Subcutaneous adipose tissue (tissue), 4 donors: ENCODE measurements around the gene C1QC. TPM values are rescaled to one million over a fixed set of nuclear protein-coding genes. Genes with fewer than 3 reads are reported as not detected.

Experiments used
- CTCF ChIP-seq: fragments of 450-650 bp; IDR thresholded peaks from one replicate; pipeline ENCODE4 v1.5.1; 2016; ENCODE audit warnings: low read depth, mild to moderate bottlenecking, control low read depth, antibody characterized with exemption, moderate library complexity
- total RNA-seq, 4 donors: library from RNA; depleted of rRNA; stranded (reverse); fragments of >200 nt; gene quantifications; one replicate each; pipeline ENCODE4 v1.1.0, GENCODE V29; 2016

Gene C1QC
- total RNA-seq, 4 donors from 2014 or later: 149 to 714 (median 336) TPM

DNA sequence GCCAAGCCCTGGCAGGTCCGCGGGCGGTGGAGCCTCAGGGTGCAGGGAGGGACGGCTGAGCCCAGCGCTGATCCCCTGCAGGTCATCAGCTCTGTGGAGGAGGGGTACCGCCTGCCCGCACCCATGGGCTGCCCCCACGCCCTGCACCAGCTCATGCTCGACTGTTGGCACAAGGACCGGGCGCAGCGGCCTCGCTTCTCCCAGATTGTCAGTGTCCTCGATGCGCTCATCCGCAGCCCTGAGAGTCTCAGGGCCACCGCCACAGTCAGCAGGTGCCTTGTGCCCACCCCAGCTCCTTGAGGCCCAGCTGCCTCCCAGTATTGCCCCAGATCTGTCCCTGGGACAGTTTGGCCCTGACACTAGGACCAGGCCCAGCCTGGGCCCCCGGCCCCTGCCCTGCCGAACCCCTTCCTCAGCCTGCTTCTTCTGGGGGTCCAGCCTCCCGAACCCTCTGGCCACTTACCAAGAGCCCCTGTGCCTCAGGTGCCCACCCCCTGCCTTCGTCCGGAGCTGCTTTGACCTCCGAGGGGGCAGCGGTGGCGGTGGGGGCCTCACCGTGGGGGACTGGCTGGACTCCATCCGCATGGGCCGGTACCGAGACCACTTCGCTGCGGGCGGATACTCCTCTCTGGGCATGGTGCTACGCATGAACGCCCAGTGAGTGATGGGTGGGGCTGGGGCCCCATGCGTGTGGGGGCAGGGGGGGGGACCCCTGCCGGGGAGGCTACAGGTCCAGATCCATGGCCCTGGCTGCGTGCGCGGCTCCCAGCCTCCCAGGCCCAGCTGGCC is 42.4 kb upstream of the C1QC start:
- no peak for TF ChIP-seq CTCF

GRCh38 chr1:22601610-22602009 is 41.8 kb upstream of the C1QC start:
- TF ChIP-seq CTCF: no peak

- no peak for TF ChIP-seq CTCF
Measured at GRCh38 chr1:22602060-22602740, 41.2 kb upstream of the C1QC start.

- no peak for TF ChIP-seq CTCF
Measured at GRCh38 chr1:22606161-22606560, 37.3 kb upstream of the C1QC start.

- TF ChIP-seq CTCF: no peak
Measured at GRCh38 chr1:22607154-22607553, 36.3 kb upstream of the C1QC start.

- no peak for TF ChIP-seq CTCF
Measured at GRCh38 chr1:22608361-22608760, 35.1 kb upstream of the C1QC start.

DNA sequence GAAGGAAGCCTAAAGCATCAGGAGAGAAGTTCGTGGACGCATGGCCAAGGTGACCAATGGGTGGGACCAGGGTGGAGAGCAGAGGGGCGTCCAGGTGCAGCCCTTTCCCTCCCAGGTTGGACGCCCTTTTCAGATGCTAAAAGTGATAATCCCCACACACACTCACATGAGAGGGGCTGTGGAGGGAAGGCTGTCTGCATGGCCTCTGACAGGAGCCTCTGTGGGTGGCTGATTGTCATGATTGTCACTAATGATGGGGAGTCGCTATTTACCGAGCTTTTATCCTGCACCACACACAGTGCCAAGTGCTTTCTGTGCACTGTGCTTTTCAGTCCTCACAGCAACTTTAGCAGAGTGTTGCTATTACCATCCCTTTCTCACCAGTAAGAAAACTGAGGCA is 34.1 kb upstream of the C1QC start:
- no peak for TF ChIP-seq CTCF
